GM12878 (cell line): ENCODE measurements around the gene SEMA4A. TPM values are rescaled to one million over a fixed set of nuclear protein-coding genes. Genes with fewer than 3 reads are reported as not detected.

ENCODE experiments used
- BHLHE40 ChIP-seq, 2 experiments: fragments of 450-650 bp in 1 of 2; IDR thresholded peaks; 2 replicates each; pipeline ENCODE4 v1.6.1; 2011 to 2017; ENCODE audit warnings: low read depth in 2 of 2, borderline replicate concordance in 1 of 2, improper control_type of control experiment in 1 of 2, low read length in 1 of 2, mild to moderate bottlenecking in 1 of 2
- CHD1 ChIP-seq: IDR thresholded peaks from 2 replicates; pipeline ENCODE4 v1.6.1; 2012; ENCODE audit warnings: low read depth, low read length, improper control_type of control experiment
- CHD4 ChIP-seq: fragments of 200-600 bp; sonication (generic); IDR thresholded peaks from 2 replicates; pipeline ENCODE4 v1.6.1; 2016; ENCODE audit warnings: mild to moderate bottlenecking
- CTCF ChIP-seq, 3 experiments: IDR thresholded peaks in 2 of 3; conservative IDR thresholded peaks in 1 of 3; 2 replicates each; pipeline ENCODE4 v1.5.1; 2011; ENCODE audit warnings: low read depth in 3 of 3, low read length in 3 of 3, mild to moderate bottlenecking in 3 of 3, control low read depth in 2 of 3, moderate library complexity in 2 of 3, inconsistent platforms in 1 of 3, mixed read lengths in 1 of 3; ENCODE audit not compliant: control insufficient read depth in 2 of 3, insufficient read depth in 1 of 3; ENCODE audit errors: extremely low read depth in 1 of 3
- E4F1 ChIP-seq: fragments of 450-650 bp; IDR thresholded peaks from 2 replicates; pipeline ENCODE4 v1.6.1; 2018; ENCODE audit warnings: borderline replicate concordance, mild to moderate bottlenecking; ENCODE audit not compliant: partially characterized antibody
- HCFC1 ChIP-seq: fragments of 150-350 bp; IDR thresholded peaks from 2 replicates; pipeline ENCODE4 v1.6.1; 2014; ENCODE audit warnings: low read length
- HDGF ChIP-seq: fragments of 450-650 bp; IDR thresholded peaks from 2 replicates; pipeline ENCODE4 v1.6.1; 2016; ENCODE audit warnings: antibody characterized with exemption
- KAT2A ChIP-seq: conservative IDR thresholded peaks from 2 replicates; pipeline ENCODE4 v1.6.1; 2011; ENCODE audit warnings: low read depth, low read length; ENCODE audit not compliant: control insufficient read depth
- MYC ChIP-seq: IDR thresholded peaks from 2 replicates; pipeline ENCODE4 v1.6.1; 2011; ENCODE audit warnings: mild to moderate bottlenecking, low read length, moderate library complexity, inconsistent platforms; ENCODE audit not compliant: insufficient read depth, insufficient replicate concordance, insufficient read length, severe bottlenecking
- NFIC ChIP-seq: IDR thresholded peaks from 2 replicates; pipeline ENCODE4 v1.6.1; 2012; ENCODE audit warnings: low read depth, mild to moderate bottlenecking, inconsistent platforms, low read length, moderate library complexity
- NR2C1 ChIP-seq: fragments of 450-650 bp; IDR thresholded peaks from 2 replicates; pipeline ENCODE4 v1.6.1; 2017; ENCODE audit warnings: antibody characterized with exemption, mild to moderate bottlenecking, moderate library complexity
- PKNOX1 ChIP-seq: fragments of 450-650 bp; IDR thresholded peaks from 2 replicates; pipeline ENCODE4 v1.6.1; 2016; ENCODE audit warnings: mild to moderate bottlenecking
- POLR2AphosphoS5 ChIP-seq: IDR thresholded peaks from 2 replicates; pipeline ENCODE4 v1.6.1; 2011; ENCODE audit warnings: mild to moderate bottlenecking, low read length, inconsistent platforms
- RCOR1 ChIP-seq: conservative IDR thresholded peaks from 2 replicates; pipeline ENCODE4 v1.6.1; 2012; ENCODE audit warnings: low read depth, low read length, improper control_type of control experiment
- RELA ChIP-seq: fragments of 450-650 bp; IDR thresholded peaks from 2 replicates; pipeline ENCODE4 v1.8.0; 2014; ENCODE audit warnings: borderline replicate concordance; ENCODE audit not compliant: partially characterized antibody
- RELB ChIP-seq: fragments of 450-650 bp; IDR thresholded peaks from 2 replicates; pipeline ENCODE4 v1.6.1; 2017; ENCODE audit warnings: low read depth, mild to moderate bottlenecking, moderate library complexity
- SIN3A ChIP-seq: IDR thresholded peaks from 2 replicates; pipeline ENCODE4 v1.6.1; 2012; ENCODE audit warnings: low read depth, low read length, improper control_type of control experiment
- SMAD1 ChIP-seq: fragments of 450-650 bp; IDR thresholded peaks from 2 replicates; pipeline ENCODE4 v1.6.1; 2018; ENCODE audit warnings: mild to moderate bottlenecking, low read depth; ENCODE audit not compliant: partially characterized antibody
- SMC3 ChIP-seq: IDR thresholded peaks from 2 replicates; pipeline ENCODE4 v1.6.1; 2011; ENCODE audit warnings: low read length, improper control_type of control experiment, borderline replicate concordance
- STAT1 ChIP-seq: fragments of 450-650 bp; conservative IDR thresholded peaks from 2 replicates; pipeline ENCODE4 v1.6.1; 2014; ENCODE audit warnings: antibody characterized with exemption, mild to moderate bottlenecking
- SUZ12 ChIP-seq: fragments of 200-600 bp; sonication (generic); IDR thresholded peaks from one replicate; pipeline ENCODE4 v1.6.1; 2018; ENCODE audit warnings: antibody characterized with exemption, mild to moderate bottlenecking; ENCODE audit not compliant: unreplicated experiment
- TCF7 ChIP-seq: IDR thresholded peaks from 2 replicates; pipeline ENCODE4 v1.6.1; 2014; ENCODE audit warnings: antibody characterized with exemption, borderline replicate concordance
- ZBED1 ChIP-seq: IDR thresholded peaks from 2 replicates; pipeline ENCODE4 v1.6.1; 2016; ENCODE audit warnings: borderline replicate concordance
- polyA plus RNA-seq, 11 experiments: library from polyadenylated mRNA; depleted of rRNA in 4 of 11; unstranded in 6 of 11; stranded (reverse) in 5 of 11; fragments of >200 nt; fragmentation: Nextera tagmentation in 4 of 11; fragmentation: Illumina TruSeq in 1 of 11; extraction: Ambion mirVana in 4 of 11; extraction: Trizol in 1 of 11; gene quantifications; 1 replicate in 1 of 11; 2 replicates in 10 of 11; pipeline versions ENCODE4 v1.2.1 to v1.2.3, GENCODE V29; 2011 to 2016; ENCODE audit warnings: inconsistent platforms in 2 of 11, missing spikeins in 2 of 11, low read depth in 1 of 11
- total RNA-seq, 4 experiments: library from RNA; depleted of rRNA in 3 of 4; stranded (reverse); fragments of >200 nt in 3 of 4; fragmentation: Illumina TruSeq in 1 of 4; extraction: Trizol in 1 of 4; gene quantifications; 2 replicates each; pipeline versions ENCODE4 v1.2.1 to v1.2.3, GENCODE V29; 2013 to 2021

SEMA4A gene
- total and polyA plus RNA-seq, 10 of the 15 experiments (the other 5 are each of a cell fraction or from before 2014, with no cell fraction given) = 2.6 to 64.2 (median 32.8) TPM

- TF ChIP-seq E4F1 (peak; percentile 50), BHLHE40 (IDR thresholded peaks at IDR 0.05; ENCODE audit: borderline replicate concordance in 1 of 2, low read depth in 2 of 2, low read length in 1 of 2) (0 out of 4 replicates have a peak, but pooled peaks of 1 of the 2 experiments have one; percentile 15), CHD4 (no peak), CTCF (IDR thresholded peaks at IDR 0.05 in 2 of 3, conservative IDR thresholded peaks at IDR 0.05 in 1 of 3; ENCODE audit: control insufficient read depth in 2 of 3, extremely low read depth in 1 of 3, insufficient read depth in 1 of 3, low read depth in 3 of 3, low read length in 3 of 3) (peak; percentile 35 to 48 (median 45); a peak in 5 of 6 replicates), NR2C1 (peak; percentile 75), SIN3A (peak; percentile 81; the same call in 1 of the 2 replicates), KAT2A (no peak), HDGF (0 out of 2 replicates have a peak, but pooled peaks have one; percentile 17), ZBED1 (no peak), HCFC1 (peak; percentile 84), SUZ12 (no peak), RELB (peak; percentile 78), POLR2AphosphoS5 (peak; percentile 88), SMAD1 (peak; percentile 41), RELA (no peak), TCF7 (no peak), CHD1 (no peak), MYC (no peak), NFIC (no peak), SMC3 (no peak), STAT1 (no peak), PKNOX1 (peak; percentile 93), RCOR1 (no peak)
These were observed 40.3 kb downstream of the SEMA4A start, which contains the start of gene SLC25A44 (continued) for GRCh38 chr1:156193488-156194299.
